ENCODE results near the gene SFN. TPM values are rescaled to one million over a fixed set of nuclear protein-coding genes. Genes with fewer than 3 reads are reported as not detected.

Gene SFN
- total and polyA plus RNA-seq, 2 donors (not counting 1 experiment from before 2014, with no cell fraction given): 0.09 to 0.34 TPM

- Mint-ChIP-seq H3K27me3 (no peaks in the 10 kb centered on the region), H3K9me3 (ENCODE audit: insufficient read depth) (no peaks in the 10 kb centered on the region), H3K4me1 (peaks cover 20% of the 10 kb centered on the region), H3K4me3 (peak overlapping the region; percentile 94), H3K27ac (peak overlapping the region; percentile 89)
- Histone ChIP-seq H3K79me2 (ENCODE audit: control insufficient read depth, insufficient read depth, low read length) (no peaks in the 10 kb centered on the region), H4K20me1 (ENCODE audit: control insufficient read depth, insufficient read depth, low read length, poor library complexity, severe bottlenecking) (no peaks in the 10 kb centered on the region), H2AFZ (ENCODE audit: insufficient read depth, low read depth, low read length, poor library complexity, severe bottlenecking) (peak overlapping the region; percentile 99), H3K27ac (ENCODE audit: low read length in 2 of 2) (peak overlapping the region; percentile 75 to 90), H3K4me1 (ENCODE audit: control insufficient read depth in 2 of 2, insufficient read depth in 2 of 2, low read length in 2 of 2) (peaks cover 9 to 25% of the 10 kb centered on the region in 2 donors), H3K9me3 (ENCODE audit: control extremely low read depth in 1 of 3, control insufficient read depth in 2 of 3, insufficient read depth in 1 of 3, low read length in 2 of 3) (no peaks in the 10 kb centered on the region), H3K4me2 (replicated peaks; ENCODE audit: low read depth, low read length, poor library complexity, severe bottlenecking) (peak overlapping the region; percentile 95), H3K9ac (ENCODE audit: low read length) (peak overlapping the region; percentile 99), H3K27me3 (replicated peaks in 1 of 4; ENCODE audit: control extremely low read depth in 1 of 4, control insufficient read depth in 3 of 4, insufficient read depth in 4 of 4, low read length in 3 of 4) (no peaks in the 10 kb centered on the region), H3K36me3 (replicated peaks in 1 of 2; ENCODE audit: control extremely low read depth in 1 of 2, control insufficient read depth in 1 of 2, extremely low read depth in 1 of 2, insufficient read depth in 2 of 2, low read length in 1 of 2) (no peaks in the 10 kb centered on the region), H3K4me3 (ENCODE audit: control extremely low read depth in 1 of 5, extremely low read depth in 1 of 5, insufficient read depth in 1 of 5, low read depth in 2 of 5, low read length in 4 of 5) (peak overlapping the region in 4 of 5 experiments; percentile 80 to 99 (median 94))
- ATAC-seq (ENCODE audit: low read depth) (no peak), DNase-seq (no peak)
- TF ChIP-seq EZH2 (IDR thresholded peaks at IDR 0.05; ENCODE audit: borderline replicate concordance, insufficient read depth, low read depth, low read length, poor library complexity, severe bottlenecking): no peak
- TF ChIP-seq CTCF (IDR thresholded peaks at IDR 0.05): no peak
- ChIA-PET CTCF (interaction anchor here (0.7 to 2.2 kb wide), 4 partner anchors 11 to 26 kb away, joined by 3 to 10 read pairs (median 6); partner anchors contain the start of gene GPN2), POLR2A (interaction anchor here (1.3 kb wide), 1 partner anchor 27 kb away, joined by 4 read pairs; the partner anchor contains the start of gene GPN2)
- WGBS (ENCODE audit: insufficient coverage): 91% methylated on average over 10 of the region's 20 CpGs
- intact Hi-C loops (cut with micrococcal nuclease): loop anchor here (2.0 kb wide), 2 partner anchors 31 to 37 kb away; partner anchors contain the start of gene GPATCH3
These were observed 732 bp downstream of the SFN start for GRCh38 chr1:26863685-26864077.
